Subcutaneous abdominal adipose tissue (tissue), 5 donors: ENCODE results near the gene PDZD7.
A peak's percentile ranks its signal among the peaks of the same experiment; 100 is the strongest.

Experiments
- H3K27ac ChIP-seq: one replicate; pipeline ENCODE4 v1.7.0; 2013; ENCODE audit warnings: low read depth, mild to moderate bottlenecking, inconsistent platforms, low read length, moderate library complexity
- H3K27me3 ChIP-seq, 5 donors: one replicate each; pipeline ENCODE4 v1.7.0; 2013; ENCODE audit warnings: low read length in 5 of 5, inconsistent platforms in 1 of 5; ENCODE audit not compliant: control insufficient read depth in 5 of 5, insufficient read depth in 4 of 5
- H3K36me3 ChIP-seq, 5 donors: one replicate each; pipeline ENCODE4 v1.7.0; 2013; ENCODE audit warnings: low read length in 5 of 5; ENCODE audit not compliant: control insufficient read depth in 5 of 5, insufficient read depth in 5 of 5
- H3K4me1 ChIP-seq, 5 donors: one replicate each; pipeline ENCODE4 v1.7.0; 2013; ENCODE audit warnings: low read length in 5 of 5, mild to moderate bottlenecking in 3 of 5, moderate library complexity in 1 of 5; ENCODE audit not compliant: control insufficient read depth in 5 of 5, insufficient read depth in 5 of 5
- H3K4me3 ChIP-seq, 5 donors: one replicate each; pipeline ENCODE4 v1.7.0; 2013; ENCODE audit warnings: low read length in 5 of 5, low read depth in 1 of 5
- H3K9ac ChIP-seq, 5 donors: one replicate each; pipeline ENCODE4 v1.7.0; 2013; ENCODE audit warnings: low read length in 5 of 5, mild to moderate bottlenecking in 4 of 5, moderate library complexity in 3 of 5
- H3K9me3 ChIP-seq, 5 donors: one replicate each; pipeline ENCODE4 v1.7.0; 2013; ENCODE audit warnings: low read length in 5 of 5; ENCODE audit not compliant: control insufficient read depth in 5 of 5
- donor health status: healthy.
- donor health status: healthy.
- donor health status: healthy.
- donor health status: healthy.
- donor health status: healthy.

The PDZD7 gene

GRCh38 chr10:101050208-101051069, 19.5 kb upstream of the PDZD7 start:
- H3K4me1 ChIP-seq = peaks cover 0 to 9% (median 7%) of the 10 kb centered on the region in 5 donors
- no peaks in the 10 kb centered on the region for H3K36me3 ChIP-seq
- no peak overlapping the region for H3K27ac ChIP-seq
- H3K4me3 ChIP-seq = peak overlapping the region in 2 of 5 donors; percentile 29 to 45
- H3K9ac ChIP-seq = no peak overlapping the region
- no peaks in the 10 kb centered on the region for H3K9me3 ChIP-seq
- peaks cover 37 to 46% (median 42%) of the 10 kb centered on the region in 5 donors for H3K27me3 ChIP-seq

- peaks cover 3 to 12% (median 10%) of the 10 kb centered on the region in 5 donors for H3K4me1 ChIP-seq
- H3K27ac ChIP-seq = no peak overlapping the region
- H3K36me3 ChIP-seq = no peaks in the 10 kb centered on the region
- no peak overlapping the region for H3K9ac ChIP-seq
- peaks cover 37 to 49% (median 42%) of the 10 kb centered on the region in 5 donors for H3K27me3 ChIP-seq
- no peak overlapping the region for H3K4me3 ChIP-seq
- no peaks in the 10 kb centered on the region for H3K9me3 ChIP-seq
These were observed 17.3 kb upstream of the PDZD7 start for GRCh38 chr10:101047961-101048892.

GRCh38 chr10:101047268-101047667, 16.3 kb upstream of the PDZD7 start:
- peaks cover 37 to 49% (median 42%) of the 10 kb centered on the region in 5 donors for H3K27me3 ChIP-seq

GRCh38 chr10:101046332-101047238, 15.7 kb upstream of the PDZD7 start:
- H3K9me3 ChIP-seq = no peaks in the 10 kb centered on the region
- no peak overlapping the region for H3K4me3 ChIP-seq
- H3K27me3 ChIP-seq = peaks cover 37 to 49% (median 42%) of the 10 kb centered on the region in 5 donors
- H3K4me1 ChIP-seq = peaks cover 11 to 27% (median 22%) of the 10 kb centered on the region in 5 donors
- no peak overlapping the region for H3K27ac ChIP-seq
- H3K9ac ChIP-seq = no peak overlapping the region
- H3K36me3 ChIP-seq = no peaks in the 10 kb centered on the region

More at GRCh38 chr10:101047268-101047667, 16.3 kb upstream of the PDZD7 start:
- H3K9me3 ChIP-seq = no peaks in the 10 kb centered on the region
- H3K27ac ChIP-seq = no peak overlapping the region
- H3K9ac ChIP-seq = no peak overlapping the region
- no peaks in the 10 kb centered on the region for H3K36me3 ChIP-seq
- H3K4me3 ChIP-seq = no peak overlapping the region
- H3K4me1 ChIP-seq = peaks cover 9 to 21% (median 16%) of the 10 kb centered on the region in 5 donors

GRCh38 chr10:101044117-101044516, 13.2 kb upstream of the PDZD7 start:
- Histone ChIP-seq H3K4me1 (peaks cover 11 to 20% (median 16%) of the 10 kb centered on the region in 5 donors), H3K9ac (no peak overlapping the region), H3K4me3 (no peak overlapping the region), H3K9me3 (no peaks in the 10 kb centered on the region), H3K27me3 (peaks cover 25 to 31% (median 27%) of the 10 kb centered on the region in 5 donors), H3K36me3 (peaks cover 0 to 13% (median 11%) of the 10 kb centered on the region in 5 donors), H3K27ac (no peak overlapping the region)

- Histone ChIP-seq H3K27me3 (peaks cover 17 to 23% (median 19%) of the 10 kb centered on the region in 5 donors), H3K9me3 (no peaks in the 10 kb centered on the region), H3K4me1 (peaks cover 11 to 20% (median 16%) of the 10 kb centered on the region in 5 donors), H3K4me3 (peak overlapping the region; percentile 60 to 88 (median 75)), H3K9ac (peak overlapping the region; percentile 7 to 85 (median 80)), H3K27ac (peak overlapping the region; percentile 76), H3K36me3 (peaks cover 0 to 21% (median 18%) of the 10 kb centered on the region in 5 donors)
These were observed 12.4 kb upstream of the PDZD7 start for GRCh38 chr10:101043363-101043707.

GRCh38 chr10:101042667-101043362, 11.9 kb upstream of the PDZD7 start:
- Histone ChIP-seq H3K4me1 (peaks cover 11 to 20% (median 16%) of the 10 kb centered on the region in 5 donors), H3K9me3 (no peaks in the 10 kb centered on the region), H3K27ac (peak overlapping the region; percentile 76), H3K4me3 (peak overlapping the region; percentile 60 to 88 (median 75)), H3K27me3 (peaks cover 12 to 18% (median 14%) of the 10 kb centered on the region in 5 donors), H3K36me3 (peaks cover 0 to 26% (median 24%) of the 10 kb centered on the region in 5 donors), H3K9ac (peak overlapping the region; percentile 58 to 85 (median 80))

GRCh38 chr10:101042118-101042517, 11.2 kb upstream of the PDZD7 start:
- peaks cover 0 to 33% (median 31%) of the 10 kb centered on the region in 5 donors for H3K36me3 ChIP-seq
- peaks cover 11 to 20% (median 16%) of the 10 kb centered on the region in 5 donors for H3K4me1 ChIP-seq
- H3K9ac ChIP-seq = peak overlapping the region in 4 of 5 donors; percentile 9 to 85 (median 73)
- H3K27me3 ChIP-seq = peaks cover 5 to 11% (median 8%) of the 10 kb centered on the region in 5 donors
- no peaks in the 10 kb centered on the region for H3K9me3 ChIP-seq
- H3K4me3 ChIP-seq = peak overlapping the region; percentile 60 to 88 (median 75)
- H3K27ac ChIP-seq = peak overlapping the region; percentile 76
